Activated T-helper 2 cell treated with anti-CD3 and anti-CD28 coated beads, Interferon-gamma antibody, Interleukin-2, Interleukin-4, amounts not matched to agents 10 μg/mL and 5 μg/mL and 100 μg/mL, durations not matched to agents 14 hours and 24 hours and 36 hours (primary cell): ENCODE results near the gene FEM1A. TPM values are rescaled to one million over a fixed set of nuclear protein-coding genes. Genes with fewer than 3 reads are reported as not detected.
A peak's percentile ranks its signal among the peaks of the same experiment; 100 is the strongest.
"Not testable (repeated sequence)": the region's sequence is repeated elsewhere in the genome, so short reads cannot be mapped to it uniquely, and the experiment has no call there.

Experiments used
- DNase-seq: peaks from one replicate; pipeline ENCODE4 v3.0.0; 2021; ENCODE audit warnings: low spot score
- H3K27ac Mint-ChIP-seq: one replicate; pipeline ENCODE4 v1.8.0; 2021; ENCODE audit warnings: mixed read lengths
- H3K27me3 Mint-ChIP-seq: one replicate; pipeline ENCODE4 v1.8.0; 2021; ENCODE audit warnings: low read depth, mixed read lengths
- H3K36me3 Mint-ChIP-seq: one replicate; pipeline ENCODE4 v1.8.0; 2021; ENCODE audit warnings: low read depth, mixed read lengths
- H3K4me1 Mint-ChIP-seq: one replicate; pipeline ENCODE4 v1.8.0; 2021; ENCODE audit warnings: low read depth, mixed read lengths
- H3K4me3 Mint-ChIP-seq: one replicate; pipeline ENCODE4 v1.8.0; 2021; ENCODE audit warnings: low read depth, mild to moderate bottlenecking, moderate library complexity, mixed read lengths
- H3K9me3 Mint-ChIP-seq: one replicate; pipeline ENCODE4 v1.8.0; 2021; ENCODE audit warnings: mixed read lengths
- intact Hi-C: fragments of 100-400 bp; cut with micrococcal nuclease; formaldehyde crosslinking; loops from one replicate; pipeline ENCODE4 v1.15.1; 2023
- total RNA-seq: library from RNA; stranded (reverse); gene quantifications from 2 replicates; pipeline ENCODE4 v1.2.3, GENCODE V29; 2022

The FEM1A gene
- total RNA-seq, 1 donor from 2014 or later = 18.6 TPM

DNA sequence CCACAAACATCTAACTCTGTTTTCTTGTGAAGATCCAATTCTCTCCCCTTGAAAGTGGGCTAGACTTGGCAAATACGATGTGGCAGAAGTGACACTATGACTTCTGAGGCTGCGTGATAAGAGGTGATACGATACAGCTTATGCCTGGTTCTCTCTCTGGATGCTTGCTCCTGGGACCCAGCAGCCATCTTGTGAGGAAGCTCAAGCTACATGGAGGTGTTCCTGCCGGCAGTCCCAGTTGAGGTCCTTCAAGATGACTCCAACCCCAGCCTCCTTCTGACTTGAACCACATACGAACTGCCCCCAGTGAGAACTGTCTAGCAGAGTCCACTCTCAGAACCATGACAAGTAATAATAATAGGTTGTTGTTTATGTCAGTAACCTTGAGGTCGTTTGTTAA is 10.7 kb upstream of the FEM1A start:
- Mint-ChIP-seq H3K4me1 (no peaks in the 10 kb centered on the region), H3K4me3 (no peak overlapping the region), H3K27me3 (peaks cover 2% of the 10 kb centered on the region), H3K27ac (no peak overlapping the region), H3K9me3 (no peaks in the 10 kb centered on the region), H3K36me3 (no peaks in the 10 kb centered on the region)
- intact Hi-C loops = no loop called here
- no peak for DNase-seq

DNA sequence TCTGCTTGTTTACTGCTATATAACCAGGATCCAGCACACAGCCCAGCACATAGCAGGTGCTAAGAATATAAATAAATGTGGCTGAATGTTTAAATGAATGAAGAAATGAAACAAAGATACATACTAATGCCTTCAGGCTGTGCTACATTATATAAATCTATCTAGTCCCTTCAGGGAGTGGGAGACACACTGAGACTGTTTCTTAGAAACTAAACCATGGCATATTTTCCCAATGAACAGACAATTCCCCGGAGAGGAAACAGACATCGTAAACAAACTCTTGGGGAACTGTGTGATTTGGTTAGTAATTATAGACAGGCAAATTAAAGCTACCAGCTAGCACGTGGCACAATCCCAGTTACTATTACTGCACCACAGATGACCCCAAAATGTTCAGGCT is 9.7 kb upstream of the FEM1A start:
- DNase-seq = no peak
- Mint-ChIP-seq H3K4me3 (no peak overlapping the region), H3K27ac (no peak overlapping the region), H3K9me3 (no peaks in the 10 kb centered on the region), H3K27me3 (peaks cover 3% of the 10 kb centered on the region), H3K36me3 (no peaks in the 10 kb centered on the region), H3K4me1 (no peaks in the 10 kb centered on the region)
- intact Hi-C loops = no loop called here

- H3K27me3 Mint-ChIP-seq, H3K36me3 Mint-ChIP-seq, H3K4me3 Mint-ChIP-seq, intact Hi-C loops, H3K9me3 Mint-ChIP-seq, DNase-seq, H3K27ac Mint-ChIP-seq, H3K4me1 Mint-ChIP-seq: not testable (repeated sequence)
Observed at GRCh38 chr19:4786412-4787016, 5.0 kb upstream of the FEM1A start.

DNA sequence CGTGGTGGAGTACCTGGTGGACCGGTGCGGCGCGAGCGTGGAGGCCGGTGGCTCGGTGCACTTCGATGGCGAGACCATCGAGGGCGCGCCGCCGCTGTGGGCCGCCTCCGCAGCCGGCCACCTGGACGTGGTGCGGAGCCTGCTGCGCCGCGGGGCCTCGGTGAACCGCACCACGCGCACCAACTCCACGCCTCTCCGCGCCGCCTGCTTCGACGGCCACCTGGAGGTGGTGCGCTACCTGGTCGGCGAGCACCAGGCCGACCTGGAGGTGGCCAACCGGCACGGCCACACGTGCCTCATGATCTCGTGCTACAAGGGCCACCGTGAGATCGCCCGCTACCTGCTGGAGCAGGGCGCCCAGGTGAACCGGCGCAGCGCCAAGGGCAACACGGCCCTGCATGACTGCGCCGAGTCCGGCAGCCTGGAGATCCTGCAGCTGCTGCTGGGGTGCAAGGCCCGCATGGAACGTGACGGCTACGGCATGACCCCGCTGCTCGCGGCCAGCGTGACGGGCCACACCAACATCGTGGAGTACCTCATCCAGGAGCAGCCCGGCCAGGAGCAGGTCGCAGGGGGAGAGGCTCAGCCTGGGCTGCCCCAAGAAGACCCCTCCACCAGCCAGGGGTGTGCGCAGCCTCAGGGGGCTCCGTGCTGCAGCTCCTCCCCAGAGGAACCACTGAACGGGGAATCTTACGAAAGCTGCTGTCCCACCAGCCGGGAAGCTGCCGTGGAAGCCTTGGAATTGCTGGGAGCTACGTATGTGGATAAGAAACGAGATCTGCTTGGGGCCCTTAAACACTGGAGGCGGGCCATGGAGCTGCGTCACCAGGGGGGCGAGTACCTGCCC is 708 bp downstream of the FEM1A start:
- not testable (repeated sequence) for H3K9me3 Mint-ChIP-seq
- H3K27ac Mint-ChIP-seq = peak overlapping the region; percentile 79
- peak; percentile 19 for DNase-seq

GRCh38 chr19:4792866-4793195 is 1.3 kb downstream of the FEM1A start:
- peak overlapping the region; percentile 55 for H3K27ac Mint-ChIP-seq
- intact Hi-C loops = loop anchor here (5.0 kb wide), 1 partner anchor 999 kb away; the partner anchor contains the start of gene DUS3L

More for the DNA sequence above, 708 bp downstream of the FEM1A start:
- Mint-ChIP-seq H3K36me3 (peaks cover 42% of the 10 kb centered on the region), H3K4me1 (peaks cover 15% of the 10 kb centered on the region), H3K4me3 (peak overlapping the region; percentile 89)
- intact Hi-C loops = loop anchor here (5.0 kb wide), 1 partner anchor 1000 kb away; the partner anchor contains the start of gene DUS3L
- not testable (repeated sequence) for H3K27me3 Mint-ChIP-seq

DNA sequence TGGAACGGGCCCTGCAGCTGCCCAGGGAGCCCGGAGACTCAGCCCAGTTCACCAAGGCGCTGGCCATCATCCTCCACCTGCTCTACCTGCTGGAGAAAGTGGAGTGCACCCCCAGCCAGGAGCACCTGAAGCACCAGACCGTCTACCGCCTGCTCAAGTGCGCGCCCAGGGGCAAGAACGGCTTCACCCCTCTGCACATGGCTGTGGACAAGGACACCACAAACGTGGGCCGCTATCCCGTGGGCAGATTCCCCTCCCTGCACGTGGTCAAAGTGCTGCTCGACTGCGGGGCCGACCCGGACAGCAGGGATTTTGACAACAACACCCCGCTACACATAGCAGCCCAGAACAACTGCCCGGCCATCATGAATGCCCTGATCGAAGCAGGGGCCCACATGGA is 1.7 kb downstream of the FEM1A start:
- H3K27me3 Mint-ChIP-seq, H3K9me3 Mint-ChIP-seq, DNase-seq: not testable (repeated sequence)
- Mint-ChIP-seq H3K27ac (peak overlapping the region; percentile 22), H3K4me1 (peaks cover 15% of the 10 kb centered on the region), H3K36me3 (peaks cover 42% of the 10 kb centered on the region), H3K4me3 (peak overlapping the region; percentile 89)
- intact Hi-C loops = loop anchor here (5.0 kb wide), 1 partner anchor 999 kb away; the partner anchor contains the start of gene DUS3L

More at GRCh38 chr19:4792866-4793195, 1.3 kb downstream of the FEM1A start:
- H3K27me3 Mint-ChIP-seq, H3K9me3 Mint-ChIP-seq, DNase-seq: not testable (repeated sequence)
- H3K36me3 Mint-ChIP-seq = peaks cover 42% of the 10 kb centered on the region
- H3K4me1 Mint-ChIP-seq = peaks cover 15% of the 10 kb centered on the region
- H3K4me3 Mint-ChIP-seq = peak overlapping the region; percentile 89

DNA sequence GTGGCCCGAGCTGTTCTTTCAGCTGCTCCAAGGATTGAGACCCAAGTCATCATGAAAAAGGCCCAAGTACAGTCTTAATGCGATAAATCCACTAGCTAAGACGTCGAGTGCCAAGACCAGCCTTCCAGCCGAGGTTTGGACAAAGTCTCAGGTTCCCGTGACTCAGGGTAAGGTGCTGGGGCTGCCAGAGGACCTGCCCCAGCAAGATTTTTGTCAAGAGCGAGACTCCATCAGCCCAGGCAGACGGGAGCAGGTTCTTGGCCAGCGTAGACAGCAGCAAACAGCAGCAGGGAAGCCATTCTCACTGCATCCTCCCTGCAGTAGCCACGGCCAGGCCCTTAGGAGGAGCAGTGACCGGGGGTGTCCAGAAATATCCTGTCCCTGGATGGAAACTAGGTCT is 3.4 kb downstream of the FEM1A start:
- H3K27me3 Mint-ChIP-seq = no peaks in the 10 kb centered on the region
- peaks cover 47% of the 10 kb centered on the region for H3K36me3 Mint-ChIP-seq
- peaks cover 15% of the 10 kb centered on the region for H3K4me1 Mint-ChIP-seq
- H3K4me3 Mint-ChIP-seq = no peak overlapping the region
- intact Hi-C loops = loop anchor here (5.0 kb wide), 1 partner anchor 997 kb away; the partner anchor contains the start of gene DUS3L
- peak overlapping the region; percentile 33 for H3K27ac Mint-ChIP-seq
- no peaks in the 10 kb centered on the region for H3K9me3 Mint-ChIP-seq
- DNase-seq = no peak

- Mint-ChIP-seq H3K4me3 (peak overlapping the region; percentile 8), H3K27ac (peak overlapping the region; percentile 33), H3K27me3 (no peaks in the 10 kb centered on the region), H3K9me3 (no peaks in the 10 kb centered on the region), H3K4me1 (peaks cover 15% of the 10 kb centered on the region), H3K36me3 (peaks cover 47% of the 10 kb centered on the region)
- intact Hi-C loops = no loop called here
- no peak for DNase-seq
Observed at GRCh38 chr19:4795400-4795799, 3.9 kb downstream of the FEM1A start.

DNA sequence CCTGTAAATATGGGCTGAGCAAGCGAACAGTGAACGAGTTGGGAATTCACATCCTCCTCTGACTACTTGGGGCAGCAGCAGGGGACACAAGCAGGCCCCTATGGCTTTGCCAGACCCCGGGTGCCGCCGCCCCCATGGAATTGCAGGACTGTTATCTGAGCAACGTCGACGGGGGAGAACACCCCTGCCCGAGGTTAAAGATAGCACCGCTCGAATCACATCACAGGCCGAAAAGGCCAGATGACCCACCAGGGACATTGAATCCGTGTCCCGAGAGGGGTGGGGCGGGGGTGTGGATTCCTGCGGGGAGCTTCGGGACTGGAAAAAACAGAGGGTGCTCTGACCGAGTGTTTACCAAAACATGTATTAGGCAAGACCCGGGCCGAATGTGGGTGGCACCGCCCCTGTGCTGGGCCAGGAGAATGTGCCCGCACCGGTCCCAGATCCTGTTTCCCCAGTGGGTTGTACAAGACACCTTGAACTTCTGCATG is 9.1 kb downstream of the FEM1A start:
- DNase-seq = no peak
- H3K4me3 Mint-ChIP-seq = no peak overlapping the region
- no peaks in the 10 kb centered on the region for H3K27me3 Mint-ChIP-seq
- H3K36me3 Mint-ChIP-seq = peaks cover 14% of the 10 kb centered on the region
- no peaks in the 10 kb centered on the region for H3K4me1 Mint-ChIP-seq
- H3K9me3 Mint-ChIP-seq = no peaks in the 10 kb centered on the region
- no peak overlapping the region for H3K27ac Mint-ChIP-seq
- intact Hi-C loops = no loop called here

- H3K9me3 Mint-ChIP-seq = no peaks in the 10 kb centered on the region
- H3K4me3 Mint-ChIP-seq = no peak overlapping the region
- H3K27ac Mint-ChIP-seq = no peak overlapping the region
- DNase-seq = no peak
- intact Hi-C loops = no loop called here
- no peaks in the 10 kb centered on the region for H3K4me1 Mint-ChIP-seq
- H3K27me3 Mint-ChIP-seq = no peaks in the 10 kb centered on the region
- H3K36me3 Mint-ChIP-seq = peaks cover 14% of the 10 kb centered on the region
Observed at GRCh38 chr19:4801085-4801619, 9.6 kb downstream of the FEM1A start.

- intact Hi-C loops = no loop called here
- H3K4me1 Mint-ChIP-seq = no peaks in the 10 kb centered on the region
- H3K27ac Mint-ChIP-seq = no peak overlapping the region
- H3K27me3 Mint-ChIP-seq = no peaks in the 10 kb centered on the region
- H3K36me3 Mint-ChIP-seq = peaks cover 5% of the 10 kb centered on the region
- DNase-seq = no peak
- no peak overlapping the region for H3K4me3 Mint-ChIP-seq
- no peaks in the 10 kb centered on the region for H3K9me3 Mint-ChIP-seq
Observed at GRCh38 chr19:4802711-4803110, 11.2 kb downstream of the FEM1A start.

- peak; percentile 50 for DNase-seq
- H3K36me3 Mint-ChIP-seq = peaks cover under 1% of the 10 kb centered on the region
- H3K9me3 Mint-ChIP-seq = no peaks in the 10 kb centered on the region
- H3K4me1 Mint-ChIP-seq = no peaks in the 10 kb centered on the region
- intact Hi-C loops = no loop called here
- no peak overlapping the region for H3K27ac Mint-ChIP-seq
- H3K27me3 Mint-ChIP-seq = no peaks in the 10 kb centered on the region
- no peak overlapping the region for H3K4me3 Mint-ChIP-seq
Observed at GRCh38 chr19:4803736-4804695, 12.5 kb downstream of the FEM1A start.
